IMR-90 (cell line): Measurements from ENCODE around the gene ANXA4. TPM values are rescaled to one million over a fixed set of nuclear protein-coding genes. Genes with fewer than 3 reads are reported as not detected.

ENCODE experiments used
- ATAC-seq: fragments of 200-7000 bp; cut with Tn5 transposase; 2 replicates; pipeline ENCODE4 v1.9.1; 2020; ENCODE audit warnings: low read depth, mild to moderate bottlenecking, moderate library complexity
- BruUV-seq: library from RNA; stranded (reverse); fragments of 400-500 nt; replicated peaks from 2 replicates; lab custom pipeline; 2021; lab: Mats Ljungman, UMichigan
- CTCF ChIA-PET: fragments of 300-600 bp; formaldehyde crosslinking; extraction: SDS; loops from one replicate; lab custom pipeline; 2021; ENCODE audit warnings: antibody characterized with exemption; lab: Yijun Ruan, JAX
- POLR2A ChIA-PET: fragments of 300-600 bp; sonication (Branson Sonifier 250); formaldehyde crosslinking; loops from one replicate; lab custom pipeline; 2022; ENCODE audit warnings: antibody characterized with exemption; ENCODE audit not compliant: unreplicated experiment; lab: Charles Lee
- DNase-seq: peaks from one replicate; pipeline ENCODE4 v3.0.0; 2013
- H2AFZ ChIP-seq: replicated peaks from 2 replicates; pipeline ENCODE3; 2013; ENCODE audit warnings: low read length, mild to moderate bottlenecking; ENCODE audit not compliant: poor library complexity
- H2AK5ac ChIP-seq: 2 replicates; pipeline ENCODE4 v1.6.1; 2013; ENCODE audit warnings: low read depth, low read length, inconsistent platforms
- H2AK9ac ChIP-seq: replicated peaks from 2 replicates; pipeline ENCODE3; 2013; ENCODE audit warnings: mild to moderate bottlenecking, low read depth, low read length, moderate library complexity; ENCODE audit not compliant: poor library complexity
- H2BK120ac ChIP-seq: 2 replicates; pipeline ENCODE4 v1.6.1; 2013; ENCODE audit warnings: low read depth, low read length, inconsistent platforms
- H2BK15ac ChIP-seq: 3 replicates; pipeline ENCODE4 v1.6.1; 2013; ENCODE audit warnings: low read depth, low read length, inconsistent platforms
- H2BK20ac ChIP-seq: 2 replicates; pipeline ENCODE4 v1.6.1; 2013; ENCODE audit warnings: low read depth, mild to moderate bottlenecking, inconsistent platforms, low read length, moderate library complexity
- H2BK5ac ChIP-seq: 2 replicates; pipeline ENCODE4 v1.6.1; 2013; ENCODE audit warnings: mild to moderate bottlenecking, low read depth, low read length, inconsistent platforms; ENCODE audit not compliant: poor library complexity, severe bottlenecking
- H3K14ac ChIP-seq: replicated peaks from 2 replicates; pipeline ENCODE4 v1.6.1; 2013; ENCODE audit warnings: low read depth, low read length, inconsistent platforms
- H3K18ac ChIP-seq: 2 replicates; pipeline ENCODE4 v1.6.1; 2013; ENCODE audit warnings: low read depth, low read length, control low read depth
- H3K23ac ChIP-seq: 2 replicates; pipeline ENCODE4 v1.6.1; 2013; ENCODE audit warnings: low read depth, low read length, inconsistent platforms
- H3K27ac ChIP-seq: 2 replicates; pipeline ENCODE4 v1.5.1; 2013; ENCODE audit warnings: mild to moderate bottlenecking, control low read depth, low read length; ENCODE audit not compliant: insufficient read depth
- H3K27me3 ChIP-seq: 2 replicates; pipeline ENCODE4 v1.6.1; 2013; ENCODE audit warnings: low read length; ENCODE audit not compliant: control insufficient read depth, insufficient read depth
- H3K36me3 ChIP-seq: 2 replicates; pipeline ENCODE4 v1.6.1; 2013; ENCODE audit warnings: low read length, mixed read lengths; ENCODE audit not compliant: control insufficient read depth, insufficient read depth
- H3K4ac ChIP-seq: 2 replicates; pipeline ENCODE4 v1.6.1; 2013; ENCODE audit warnings: low read depth, low read length, inconsistent platforms
- H3K4me1 ChIP-seq: 2 replicates; pipeline ENCODE4 v1.6.1; 2013; ENCODE audit warnings: low read length, mixed read lengths; ENCODE audit not compliant: control insufficient read depth, insufficient read depth
- H3K4me2 ChIP-seq: 2 replicates; pipeline ENCODE4 v1.6.1; 2013; ENCODE audit warnings: low read depth, mild to moderate bottlenecking, control low read depth, low read length, moderate library complexity
- H3K4me3 ChIP-seq: 2 replicates; pipeline ENCODE4 v1.5.1; 2013; ENCODE audit warnings: low read depth, mild to moderate bottlenecking, control low read depth, low read length, moderate library complexity; ENCODE audit not compliant: insufficient read depth
- H3K56ac ChIP-seq: 2 replicates; pipeline ENCODE4 v1.6.1; 2013; ENCODE audit warnings: low read length, inconsistent platforms; ENCODE audit not compliant: insufficient read depth; ENCODE audit errors: extremely low read depth
- H3K79me1 ChIP-seq, 2 experiments: 2 replicates each; pipeline ENCODE4 v1.6.1; 2013; ENCODE audit warnings: low read length in 2 of 2, inconsistent platforms in 1 of 2, low read depth in 1 of 2
- H3K9ac ChIP-seq: 2 replicates; pipeline ENCODE4 v1.6.1; 2013; ENCODE audit warnings: low read depth, low read length, control low read depth
- H3K9me1 ChIP-seq: 2 replicates; pipeline ENCODE4 v1.6.1; 2013; ENCODE audit warnings: low read length, inconsistent platforms; ENCODE audit not compliant: insufficient read depth
- H3K9me3 ChIP-seq: 2 replicates; pipeline ENCODE4 v1.6.1; 2013; ENCODE audit warnings: low read length; ENCODE audit not compliant: control insufficient read depth, insufficient read depth
- H4K20me1 ChIP-seq: 2 replicates; pipeline ENCODE4 v1.6.1; 2013; ENCODE audit warnings: low read length, inconsistent platforms; ENCODE audit not compliant: insufficient read depth
- H4K5ac ChIP-seq: 2 replicates; pipeline ENCODE4 v1.6.1; 2013; ENCODE audit warnings: mild to moderate bottlenecking, low read depth, low read length, control low read depth
- H4K8ac ChIP-seq, 2 experiments: 2 replicates each; pipeline ENCODE4 v1.6.1; 2013; ENCODE audit warnings: low read depth in 2 of 2, low read length in 2 of 2, control low read depth in 1 of 2, inconsistent platforms in 1 of 2
- H4K91ac ChIP-seq: 2 replicates; pipeline ENCODE4 v1.6.1; 2013; ENCODE audit warnings: low read depth, low read length, inconsistent platforms; ENCODE audit not compliant: insufficient read depth
- BHLHE40 ChIP-seq: fragments of 150-350 bp; IDR thresholded peaks from 2 replicates; pipeline ENCODE4 v1.6.1; 2016; ENCODE audit warnings: mild to moderate bottlenecking, low read depth, low read length
- CEBPB ChIP-seq: IDR thresholded peaks from 2 replicates; pipeline ENCODE4 v1.6.1; 2012; ENCODE audit warnings: low read depth, low read length, improper control_type of control experiment
- CHD1 ChIP-seq: IDR thresholded peaks from 2 replicates; pipeline ENCODE4 v1.6.1; 2012; ENCODE audit warnings: low read depth, low read length, improper control_type of control experiment
- MAFK ChIP-seq: IDR thresholded peaks from 2 replicates; pipeline ENCODE4 v1.6.1; 2012; ENCODE audit warnings: low read depth, low read length, improper control_type of control experiment
- MAZ ChIP-seq: IDR thresholded peaks from 2 replicates; pipeline ENCODE4 v1.6.1; 2012; ENCODE audit warnings: low read depth, mild to moderate bottlenecking, low read length, improper control_type of control experiment, moderate library complexity, borderline replicate concordance
- MXI1 ChIP-seq: IDR thresholded peaks from 2 replicates; pipeline ENCODE4 v1.6.1; 2012; ENCODE audit warnings: low read depth, mild to moderate bottlenecking, low read length, moderate library complexity, borderline replicate concordance
- NFE2L2 ChIP-seq: fragments of 150-350 bp; IDR thresholded peaks from 2 replicates; pipeline ENCODE4 v1.6.1; 2016; ENCODE audit warnings: low read depth, mild to moderate bottlenecking, low read length
- POLR2A ChIP-seq: IDR thresholded peaks from 2 replicates; pipeline ENCODE4 v1.6.1; 2012; ENCODE audit warnings: mild to moderate bottlenecking, low read depth, low read length
- RAD21 ChIP-seq: IDR thresholded peaks from 2 replicates; pipeline ENCODE4 v1.6.1; 2012; ENCODE audit warnings: low read length, improper control_type of control experiment
- RCOR1 ChIP-seq: IDR thresholded peaks from 2 replicates; pipeline ENCODE4 v1.6.1; 2012; ENCODE audit warnings: mild to moderate bottlenecking, low read length, improper control_type of control experiment; ENCODE audit not compliant: insufficient replicate concordance
- RFX5 ChIP-seq: IDR thresholded peaks from 2 replicates; pipeline ENCODE4 v1.8.0; 2012; ENCODE audit warnings: low read depth, mild to moderate bottlenecking, low read length, moderate library complexity
- SMC3 ChIP-seq: fragments of 150-350 bp; IDR thresholded peaks from 2 replicates; pipeline ENCODE4 v1.6.1; 2016; ENCODE audit warnings: low read depth, mild to moderate bottlenecking, antibody characterized with exemption, low read length, moderate library complexity
- WGBS, 2 experiments: methylation state at CpG; one replicate each; pipeline versions ENCODE4 v1.1.5 to v1.1.7; 2013; ENCODE audit warnings: missing lambda C conversion rate in 2 of 2; ENCODE audit not compliant: insufficient read length in 1 of 2; ENCODE audit errors: extremely low coverage in 2 of 2; 5-methylcytosine and 5-hydroxymethylcytosine counted together
- dilution Hi-C: fragments of 300-500 bp; cut with HindIII; formaldehyde crosslinking; loops from one replicate; pipeline ENCODE4 v1.14.3; 2018; ENCODE audit warnings: low sequenced_read_pairs; ENCODE audit not compliant: unreplicated experiment
- in situ Hi-C: fragments of 300-500 bp; cut with MboI; formaldehyde crosslinking; loops from 3 replicates; pipeline ENCODE4 v1.14.3; 2019; ENCODE audit warnings: low sequenced_read_pairs, inconsistent platforms, mixed read lengths
- intact Hi-C: fragments of 100-400 bp; cut with micrococcal nuclease; formaldehyde crosslinking; loops from 2 replicates; pipeline ENCODE4 v1.10.0; 2022
- polyA plus RNA-seq, 3 experiments: library from polyadenylated mRNA; depleted of rRNA; stranded (reverse); fragments of >200 nt; gene quantifications; 2 replicates each; pipeline ENCODE4 v1.2.3, GENCODE V29; 2012; ENCODE audit warnings: low replicate concordance in 1 of 3
- total RNA-seq: library from RNA; depleted of rRNA; stranded (reverse); fragments of >200 nt; gene quantifications from 2 replicates; pipeline ENCODE4 v1.2.3, GENCODE V29; 2012
- TF ChIP-seq, protein P1 (sequence below): fragments of 150-350 bp; IDR thresholded peaks from 2 replicates; pipeline ENCODE4 v1.6.1; 2017; ENCODE audit warnings: mild to moderate bottlenecking, antibody characterized with exemption, low read length, low read depth
- TF ChIP-seq, protein P2 (sequence below): fragments of 150-350 bp; IDR thresholded peaks from 2 replicates; pipeline ENCODE4 v1.6.1; 2016; ENCODE audit warnings: low read depth, mild to moderate bottlenecking, low read length, moderate library complexity, borderline replicate concordance
- TF ChIP-seq, protein P3 (sequence below): conservative IDR thresholded peaks from 2 replicates; pipeline ENCODE4 v1.5.1; 2012; ENCODE audit warnings: mild to moderate bottlenecking, low read depth, low read length, improper control_type of control experiment

ANXA4 gene
- total and polyA plus RNA-seq, 2 of the 4 experiments (the other 2 are of a cell fraction), result 22.2 to 72.0 TPM

DNA sequence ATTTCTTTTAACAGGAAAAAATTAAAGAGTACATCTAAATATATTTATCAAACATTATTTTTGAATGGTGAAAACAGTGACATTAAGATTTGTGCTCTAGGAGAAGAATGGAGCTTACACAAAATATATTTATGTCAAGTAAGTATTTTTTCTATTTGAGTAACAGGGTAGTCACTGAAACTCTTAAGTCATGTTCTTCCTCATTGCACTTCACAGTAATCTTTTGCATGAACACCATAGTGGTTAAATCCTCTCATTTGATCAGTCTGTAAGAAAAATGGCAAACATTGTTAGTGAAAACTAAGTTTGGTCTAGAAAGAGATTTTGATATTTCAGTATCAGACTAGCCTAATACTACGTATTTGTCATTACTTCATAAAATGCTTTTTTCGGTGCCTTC, 95.6 kb downstream of the ANXA4 start:
- Histone ChIP-seq H2BK120ac (no peak overlapping the region), H3K14ac (no peak overlapping the region), H3K27me3 (no peaks in the 10 kb centered on the region), H3K4me1 (no peaks in the 10 kb centered on the region), H4K91ac (no peak overlapping the region), H2AFZ (no peak overlapping the region), H3K36me3 (peaks cover 2% of the 10 kb centered on the region), H2AK5ac (no peak overlapping the region), H2BK15ac (no peak overlapping the region), H3K27ac (no peak overlapping the region), H2BK20ac (no peak overlapping the region), H3K56ac (no peak overlapping the region), H2BK5ac (no peak overlapping the region), H4K20me1 (no peaks in the 10 kb centered on the region), H3K4ac (no peak overlapping the region), H3K4me3 (no peak overlapping the region), H3K9me3 (no peaks in the 10 kb centered on the region), H3K23ac (no peak overlapping the region), H4K8ac (no peak overlapping the region), H3K18ac (no peak overlapping the region), H3K9me1 (no peaks in the 10 kb centered on the region), H3K79me1 (peaks cover 15 to 21% of the 10 kb centered on the region in 2 experiments), H2AK9ac (no peak overlapping the region), H4K5ac (no peak overlapping the region), H3K9ac (no peak overlapping the region), H3K4me2 (no peak overlapping the region)
- TF ChIP-seq, protein P1, sequence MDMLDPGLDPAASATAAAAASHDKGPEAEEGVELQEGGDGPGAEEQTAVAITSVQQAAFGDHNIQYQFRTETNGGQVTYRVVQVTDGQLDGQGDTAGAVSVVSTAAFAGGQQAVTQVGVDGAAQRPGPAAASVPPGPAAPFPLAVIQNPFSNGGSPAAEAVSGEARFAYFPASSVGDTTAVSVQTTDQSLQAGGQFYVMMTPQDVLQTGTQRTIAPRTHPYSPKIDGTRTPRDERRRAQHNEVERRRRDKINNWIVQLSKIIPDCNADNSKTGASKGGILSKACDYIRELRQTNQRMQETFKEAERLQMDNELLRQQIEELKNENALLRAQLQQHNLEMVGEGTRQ, result no peak
- no peak for TF ChIP-seq SMC3
- no peak for TF ChIP-seq MAZ
- TF ChIP-seq RCOR1, result no peak
- no peak for TF ChIP-seq POLR2A
- TF ChIP-seq CHD1, result no peak
- TF ChIP-seq BHLHE40, result no peak
- TF ChIP-seq, protein P2, sequence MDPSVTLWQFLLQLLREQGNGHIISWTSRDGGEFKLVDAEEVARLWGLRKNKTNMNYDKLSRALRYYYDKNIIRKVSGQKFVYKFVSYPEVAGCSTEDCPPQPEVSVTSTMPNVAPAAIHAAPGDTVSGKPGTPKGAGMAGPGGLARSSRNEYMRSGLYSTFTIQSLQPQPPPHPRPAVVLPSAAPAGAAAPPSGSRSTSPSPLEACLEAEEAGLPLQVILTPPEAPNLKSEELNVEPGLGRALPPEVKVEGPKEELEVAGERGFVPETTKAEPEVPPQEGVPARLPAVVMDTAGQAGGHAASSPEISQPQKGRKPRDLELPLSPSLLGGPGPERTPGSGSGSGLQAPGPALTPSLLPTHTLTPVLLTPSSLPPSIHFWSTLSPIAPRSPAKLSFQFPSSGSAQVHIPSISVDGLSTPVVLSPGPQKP, result no peak
- TF ChIP-seq CEBPB, result no peak
- TF ChIP-seq, protein P3, sequence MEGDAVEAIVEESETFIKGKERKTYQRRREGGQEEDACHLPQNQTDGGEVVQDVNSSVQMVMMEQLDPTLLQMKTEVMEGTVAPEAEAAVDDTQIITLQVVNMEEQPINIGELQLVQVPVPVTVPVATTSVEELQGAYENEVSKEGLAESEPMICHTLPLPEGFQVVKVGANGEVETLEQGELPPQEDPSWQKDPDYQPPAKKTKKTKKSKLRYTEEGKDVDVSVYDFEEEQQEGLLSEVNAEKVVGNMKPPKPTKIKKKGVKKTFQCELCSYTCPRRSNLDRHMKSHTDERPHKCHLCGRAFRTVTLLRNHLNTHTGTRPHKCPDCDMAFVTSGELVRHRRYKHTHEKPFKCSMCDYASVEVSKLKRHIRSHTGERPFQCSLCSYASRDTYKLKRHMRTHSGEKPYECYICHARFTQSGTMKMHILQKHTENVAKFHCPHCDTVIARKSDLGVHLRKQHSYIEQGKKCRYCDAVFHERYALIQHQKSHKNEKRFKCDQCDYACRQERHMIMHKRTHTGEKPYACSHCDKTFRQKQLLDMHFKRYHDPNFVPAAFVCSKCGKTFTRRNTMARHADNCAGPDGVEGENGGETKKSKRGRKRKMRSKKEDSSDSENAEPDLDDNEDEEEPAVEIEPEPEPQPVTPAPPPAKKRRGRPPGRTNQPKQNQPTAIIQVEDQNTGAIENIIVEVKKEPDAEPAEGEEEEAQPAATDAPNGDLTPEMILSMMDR, result no peak
- TF ChIP-seq NFE2L2, result no peak
- TF ChIP-seq MAFK, result no peak
- TF ChIP-seq RFX5, result no peak
- TF ChIP-seq RAD21, result no peak
- TF ChIP-seq MXI1, result no peak
- ATAC-seq (no peak), DNase-seq (no peak)
- no TSS peak for BruUV-seq
- ChIA-PET CTCF (no interaction called here), POLR2A (no interaction called here)
- in situ Hi-C loops, result no loop called here
- intact Hi-C loops, result loop anchor here (10.0 kb wide), 1 partner anchor 47 kb away; no protein-coding TSS in a partner anchor
- no CpG with 5 or more reads among the region's 2 CpGs for WGBS, 2 experiments
- dilution Hi-C loops, result no loop called here
